ENCODE results near the gene DNAH6. TPM values are rescaled to one million over a fixed set of nuclear protein-coding genes. Genes with fewer than 3 reads are reported as not detected.
A peak's percentile ranks its signal among the peaks of the same experiment; 100 is the strongest.

Gene DNAH6
- total RNA-seq, 1 experiment from 2014 or later: 0.39 TPM

GRCh38 chr2:84856787-84857186, 340.5 kb downstream of the DNAH6 start:
- CTCF ChIA-PET: interaction anchor here (1.9 to 2.5 kb wide), 3 partner anchors 25 to 201 kb away, joined by 7 to 22 read pairs (median 7); no protein-coding TSS in a partner anchor
- Mint-ChIP-seq H3K4me1 (peaks cover 30% of the 10 kb centered on the region), H3K4me3 (no peak overlapping the region), H3K27me3 (ENCODE audit: low read depth) (peaks cover 56% of the 10 kb centered on the region), H3K9me3 (peaks cover 16% of the 10 kb centered on the region), H3K36me3 (peaks cover 9% of the 10 kb centered on the region), H3K27ac (no peak overlapping the region)
- TF ChIP-seq ZSCAN18 (CRISPR knock-in tag; IDR thresholded peaks at IDR 0.05) (no peak), SOX15 (CRISPR knock-in tag; IDR thresholded peaks at IDR 0.05) (no peak), ZNF121 (CRISPR knock-in tag; IDR thresholded peaks at IDR 0.05) (no peak), NFATC4 (CRISPR knock-in tag; IDR thresholded peaks at IDR 0.05) (no peak), EMX1 (CRISPR knock-in tag; IDR thresholded peaks at IDR 0.05) (no peak)
- POLR2A ChIA-PET: interaction anchor here (0.6 kb wide), 1 partner anchor 482 kb away, joined by 5 read pairs; no protein-coding TSS in a partner anchor
- DNase-seq (ENCODE audit: low spot score): no peak
- no peak for ATAC-seq

- ChIA-PET POLR2A (no interaction called here), CTCF (interaction anchor here (0.5 to 2.5 kb wide), 43 partner anchors 8 to 364 kb away, joined by 3 to 47 read pairs (median 4); partner anchors contain the start of genes DNAH6 and TRABD2A)
- ATAC-seq (no peak), DNase-seq (ENCODE audit: low spot score) (no peak)
- no peak overlapping the region for H3K27ac Mint-ChIP-seq
- TF ChIP-seq JAZF1 (CRISPR knock-in tag; IDR thresholded peaks at IDR 0.05) (no peak), JUN (CRISPR knock-in tag; IDR thresholded peaks at IDR 0.05) (no peak), ATF3 (CRISPR knock-in tag; conservative IDR thresholded peaks at IDR 0.05) (no peak), SMAD3 (CRISPR knock-in tag; IDR thresholded peaks at IDR 0.05; ENCODE audit: borderline replicate concordance) (no peak)
- H3K27me3 Mint-ChIP-seq (ENCODE audit: low read depth): peaks cover 55% of the 10 kb centered on the region
- peaks cover 35% of the 10 kb centered on the region for H3K4me1 Mint-ChIP-seq
- H3K36me3 Mint-ChIP-seq: peaks cover 7% of the 10 kb centered on the region
- H3K9me3 Mint-ChIP-seq: peaks cover 9% of the 10 kb centered on the region
- no peak overlapping the region for H3K4me3 Mint-ChIP-seq
Observed at GRCh38 chr2:84857566-84857965, 341.3 kb downstream of the DNAH6 start.

GRCh38 chr2:84858123-84858522, 341.8 kb downstream of the DNAH6 start:
- H3K4me3 Mint-ChIP-seq: no peak overlapping the region
- TF ChIP-seq SP1 (CRISPR knock-in tag; conservative IDR thresholded peaks at IDR 0.05) (no peak), ATF1 (CRISPR knock-in tag; IDR thresholded peaks at IDR 0.05) (no peak), ZNF423 (CRISPR knock-in tag; IDR thresholded peaks at IDR 0.05) (no peak), JUN (CRISPR knock-in tag; IDR thresholded peaks at IDR 0.05) (no peak), ZNF138 (CRISPR knock-in tag; conservative IDR thresholded peaks at IDR 0.05) (no peak), RELA (CRISPR knock-in tag; IDR thresholded peaks at IDR 0.05; ENCODE audit: borderline replicate concordance) (no peak), MLX (CRISPR knock-in tag; IDR thresholded peaks at IDR 0.05) (no peak), IRF2 (CRISPR knock-in tag; IDR thresholded peaks at IDR 0.05; ENCODE audit: borderline replicate concordance, low read depth) (no peak), ZNF532 (CRISPR knock-in tag; IDR thresholded peaks at IDR 0.05; ENCODE audit: borderline replicate concordance) (no peak), ZNF121 (CRISPR knock-in tag; IDR thresholded peaks at IDR 0.05) (no peak), ZNF219 (CRISPR knock-in tag; IDR thresholded peaks at IDR 0.05; ENCODE audit: borderline replicate concordance) (no peak), AFF4 (CRISPR knock-in tag; IDR thresholded peaks at IDR 0.05; ENCODE audit: borderline replicate concordance) (no peak)

More at GRCh38 chr2:84858123-84858522, 341.8 kb downstream of the DNAH6 start:
- POLR2A ChIA-PET: no interaction called here
- ATAC-seq: peak; percentile 69
- Mint-ChIP-seq H3K4me1 (peaks cover 35% of the 10 kb centered on the region), H3K36me3 (peaks cover 3% of the 10 kb centered on the region), H3K9me3 (peaks cover 4% of the 10 kb centered on the region), H3K27me3 (ENCODE audit: low read depth) (peaks cover 50% of the 10 kb centered on the region), H3K27ac (no peak overlapping the region)
- DNase-seq (ENCODE audit: low spot score): peak; percentile 58
- CTCF ChIA-PET: interaction anchor here (0.5 to 2.5 kb wide), 46 partner anchors 9 to 369 kb away, joined by 3 to 47 read pairs (median 4); partner anchors contain the start of genes DNAH6 and TRABD2A

All from WTC11 (cell line).